ENCODE data around the gene RAMP3. TPM values are rescaled to one million over a fixed set of nuclear protein-coding genes. Genes with fewer than 3 reads are reported as not detected.

RAMP3 gene
- total RNA-seq, 2 donors from 2014 or later, result 35.8 to 43.5 TPM

- Histone ChIP-seq H3K4me1 (replicated peaks) (no peaks in the 10 kb centered on the region), H3K9me3 (no peaks in the 10 kb centered on the region), H3K27ac (no peak overlapping the region), H3K36me3 (no peaks in the 10 kb centered on the region), H3K27me3 (replicated peaks; ENCODE audit: insufficient read depth) (no peaks in the 10 kb centered on the region), H3K4me3 (no peak overlapping the region)
- no peak for DNase-seq (ENCODE audit: low spot score)
- intact Hi-C loops (cut with DNase I), result loop anchor here (5.0 to 10.0 kb wide), 4 partner anchors 113 to 530 kb away; partner anchors contain the start of genes CCM2, PURB and TMED4
- TF ChIP-seq POLR2AphosphoS5 (IDR thresholded peaks at IDR 0.05) (no peak), CTCF (IDR thresholded peaks at IDR 0.05) (no peak), POLR2A (IDR thresholded peaks at IDR 0.05) (no peak)
Measured at GRCh38 chr7:45114926-45115325, 42.7 kb upstream of the RAMP3 start.

- no peak overlapping the region for H3K4me3 ChIP-seq
- H3K9me3 ChIP-seq, result no peaks in the 10 kb centered on the region
- intact Hi-C loops (cut with DNase I), result loop anchor here (10.0 kb wide), 2 partner anchors 231 to 531 kb away; partner anchors contain the start of genes PURB and TMED4
- no peak overlapping the region for H3K27ac ChIP-seq
- H3K36me3 ChIP-seq, result no peaks in the 10 kb centered on the region
- TF ChIP-seq POLR2AphosphoS5 (IDR thresholded peaks at IDR 0.05) (no peak), CTCF (IDR thresholded peaks at IDR 0.05) (no peak), POLR2A (IDR thresholded peaks at IDR 0.05) (no peak)
- no peak for DNase-seq (ENCODE audit: low spot score)
- H3K27me3 ChIP-seq (replicated peaks; ENCODE audit: insufficient read depth), result no peaks in the 10 kb centered on the region
- H3K4me1 ChIP-seq (replicated peaks), result no peaks in the 10 kb centered on the region
- 55% methylated on average over 1 of the region's 1 CpG for WGBS
Measured at GRCh38 chr7:45116048-45116447, 41.5 kb upstream of the RAMP3 start.

GRCh38 chr7:45117582-45117981 is 40.0 kb upstream of the RAMP3 start:
- no peak for DNase-seq (ENCODE audit: low spot score)
- no peak for TF ChIP-seq POLR2AphosphoS5 (IDR thresholded peaks at IDR 0.05)
- H3K36me3 ChIP-seq, result no peaks in the 10 kb centered on the region
- H3K4me1 ChIP-seq (replicated peaks), result no peaks in the 10 kb centered on the region
- intact Hi-C loops (cut with DNase I), result loop anchor here (10.0 kb wide), 2 partner anchors 233 to 533 kb away; partner anchors contain the start of genes PURB and TMED4
- 85% methylated on average over 4 of the region's 4 CpGs for WGBS
- H3K4me3 ChIP-seq, result no peak overlapping the region
- H3K9me3 ChIP-seq, result no peaks in the 10 kb centered on the region
- H3K27me3 ChIP-seq (replicated peaks; ENCODE audit: insufficient read depth), result no peaks in the 10 kb centered on the region
- H3K27ac ChIP-seq, result no peak overlapping the region

- TF ChIP-seq POLR2AphosphoS5 (IDR thresholded peaks at IDR 0.05), result no peak
- TF ChIP-seq CTCF (IDR thresholded peaks at IDR 0.05), result no peak
- no peak for TF ChIP-seq POLR2A (IDR thresholded peaks at IDR 0.05)
- Histone ChIP-seq H3K4me1 (replicated peaks) (no peaks in the 10 kb centered on the region), H3K9me3 (no peaks in the 10 kb centered on the region), H3K36me3 (no peaks in the 10 kb centered on the region), H3K4me3 (no peak overlapping the region), H3K27me3 (replicated peaks; ENCODE audit: insufficient read depth) (no peaks in the 10 kb centered on the region), H3K27ac (no peak overlapping the region)
- WGBS, result 88% methylated on average over 4 of the region's 4 CpGs
- DNase-seq (ENCODE audit: low spot score), result no peak
- intact Hi-C loops (cut with DNase I), result loop anchor here (10.0 kb wide), 2 partner anchors 233 to 533 kb away; partner anchors contain the start of genes PURB and TMED4
Measured at GRCh38 chr7:45118292-45118691, 39.3 kb upstream of the RAMP3 start.

GRCh38 chr7:45118889-45119331 is 38.7 kb upstream of the RAMP3 start:
- no peak overlapping the region for H3K27ac ChIP-seq
- WGBS, result 80% methylated on average over 3 of the region's 3 CpGs
- TF ChIP-seq POLR2AphosphoS5 (IDR thresholded peaks at IDR 0.05) (no peak), CTCF (IDR thresholded peaks at IDR 0.05) (no peak), POLR2A (IDR thresholded peaks at IDR 0.05) (no peak)
- intact Hi-C loops (cut with DNase I), result loop anchor here (10.0 kb wide), 2 partner anchors 234 to 534 kb away; partner anchors contain the start of genes PURB and TMED4
- no peak overlapping the region for H3K4me3 ChIP-seq
- no peaks in the 10 kb centered on the region for H3K9me3 ChIP-seq
- H3K4me1 ChIP-seq (replicated peaks), result no peaks in the 10 kb centered on the region
- H3K36me3 ChIP-seq, result no peaks in the 10 kb centered on the region
- DNase-seq (ENCODE audit: low spot score), result no peak
- H3K27me3 ChIP-seq (replicated peaks; ENCODE audit: insufficient read depth), result no peaks in the 10 kb centered on the region

Data from prostate gland (tissue), 2 donors.